Natural killer cell (primary cell): ENCODE results near the gene BRPF1. TPM values are rescaled to one million over a fixed set of nuclear protein-coding genes. Genes with fewer than 3 reads are reported as not detected.

ENCODE experiments used
- ATAC-seq, 3 donors: fragments of 150-1000 bp in 2 of 3; fragments of 200-7000 bp in 1 of 3; cut with Tn5 transposase; 1 replicate in 1 of 3; 2 replicates in 2 of 3; pipeline ENCODE4 v1.10.0; 2021; ENCODE audit warnings: mild to moderate bottlenecking in 2 of 3, moderate library complexity in 2 of 3
- DNase-seq, 2 donors: peaks; one replicate each; pipeline versions ENCODE4 v3.0.0 to v3.0.0-alpha.2; 2013 to 2021; ENCODE audit warnings: mixed read lengths in 1 of 2
- H3K27ac ChIP-seq: one replicate; pipeline ENCODE4 v1.5.1; 2013; ENCODE audit warnings: mild to moderate bottlenecking, low read length
- H3K27me3 ChIP-seq: one replicate; pipeline ENCODE4 v1.6.1; 2013; ENCODE audit warnings: low read length; ENCODE audit not compliant: control insufficient read depth, insufficient read depth
- H3K36me3 ChIP-seq: one replicate; pipeline ENCODE4 v1.6.1; 2013; ENCODE audit warnings: low read length; ENCODE audit not compliant: control insufficient read depth, insufficient read depth
- H3K4me1 ChIP-seq: one replicate; pipeline ENCODE4 v1.6.1; 2013; ENCODE audit warnings: low read length; ENCODE audit not compliant: control insufficient read depth, insufficient read depth
- H3K4me3 ChIP-seq: one replicate; pipeline ENCODE4 v1.5.1; 2013; ENCODE audit warnings: low read length
- H3K9me3 ChIP-seq: one replicate; pipeline ENCODE4 v1.6.1; 2013; ENCODE audit warnings: low read length; ENCODE audit not compliant: control insufficient read depth, insufficient read depth
- H3K27ac Mint-ChIP-seq, 2 donors: one replicate each; pipeline ENCODE4 v1.8.0; 2022; ENCODE audit warnings: mild to moderate bottlenecking in 2 of 2, mixed read lengths in 2 of 2, moderate library complexity in 1 of 2
- H3K27me3 Mint-ChIP-seq, 2 donors: one replicate each; pipeline ENCODE4 v1.8.0; 2022; ENCODE audit warnings: low read depth in 2 of 2, mixed read lengths in 2 of 2
- H3K36me3 Mint-ChIP-seq: one replicate; pipeline ENCODE4 v1.8.0; 2022; ENCODE audit warnings: mixed read lengths
- H3K4me1 Mint-ChIP-seq, 2 donors: one replicate each; pipeline ENCODE4 v1.8.0; 2022; ENCODE audit warnings: mixed read lengths in 2 of 2
- H3K4me3 Mint-ChIP-seq: one replicate; pipeline ENCODE4 v1.8.0; 2022; ENCODE audit warnings: mild to moderate bottlenecking, moderate library complexity, mixed read lengths
- H3K9me3 Mint-ChIP-seq, 2 donors: one replicate each; pipeline ENCODE4 v1.8.0; 2022; ENCODE audit warnings: mixed read lengths in 2 of 2
- CTCF ChIP-seq: fragments of 200-600 bp; IDR thresholded peaks from one replicate; pipeline ENCODE4 v1.8.0; 2022; ENCODE audit warnings: antibody characterized with exemption
- WGBS: methylation state at CpG from one replicate; pipeline ENCODE4 v1.1.7; 2013; ENCODE audit warnings: missing lambda C conversion rate; ENCODE audit not compliant: insufficient coverage; 5-methylcytosine and 5-hydroxymethylcytosine counted together
- intact Hi-C: fragments of 100-400 bp; cut with micrococcal nuclease; formaldehyde crosslinking; loops from one replicate; pipeline ENCODE4 v1.14.2; 2022
- total RNA-seq, 4 donors: library from RNA; stranded (reverse); fragments of 120-200 nt in 1 of 4; gene quantifications; one replicate each; pipeline versions ENCODE4 v1.2.3 to v1.2.4, GENCODE V29; 2013 to 2022

The BRPF1 gene
- total RNA-seq, 3 donors from 2014 or later (not counting 1 experiment from before 2014, with no cell fraction given), result 45.1 to 72.1 (median 66.5) TPM

GRCh38 chr3:9725775-9726515 lies 5.6 kb upstream of the BRPF1 start:
- intact Hi-C loops, result no loop called here

DNA sequence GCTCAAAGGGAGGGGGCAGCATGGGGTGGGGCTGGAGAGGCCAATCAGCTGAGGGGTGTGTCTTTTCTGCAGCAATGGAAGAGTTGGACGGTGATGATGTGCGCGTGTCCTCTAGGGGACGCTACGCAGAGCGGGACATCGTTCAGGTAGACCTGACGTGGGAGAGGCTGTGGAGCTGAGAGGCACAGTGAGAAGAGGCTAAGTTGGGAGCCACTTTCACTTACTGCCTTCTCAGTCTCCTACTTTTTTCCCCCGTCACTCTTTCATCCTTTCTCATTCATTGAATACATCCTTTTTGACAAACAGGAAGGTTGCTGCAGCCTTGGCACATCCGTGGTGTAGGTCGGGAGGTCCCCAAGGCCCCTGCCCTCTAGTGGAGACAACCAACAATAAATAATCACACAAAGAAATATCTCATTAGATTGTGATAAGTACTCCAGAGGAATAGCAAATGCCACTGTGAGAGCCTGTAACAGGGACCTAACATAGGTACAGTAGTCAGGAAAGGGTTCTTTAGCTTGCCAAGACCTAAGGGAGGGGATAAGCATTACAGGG lies 4.4 kb upstream of the BRPF1 start:
- H3K27me3 Mint-ChIP-seq, result no peaks in the 10 kb centered on the region
- WGBS, result 22% methylated on average over 11 of the region's 11 CpGs
- TF ChIP-seq CTCF, result peak; percentile 70
- Histone ChIP-seq H3K4me3 (peak overlapping the region; percentile 16), H3K36me3 (no peaks in the 10 kb centered on the region), H3K27ac (peak overlapping the region; percentile 8), H3K27me3 (no peaks in the 10 kb centered on the region), H3K4me1 (peaks cover 17% of the 10 kb centered on the region), H3K9me3 (no peaks in the 10 kb centered on the region)
- intact Hi-C loops, result no loop called here
- peaks cover 22 to 31% of the 10 kb centered on the region in 2 donors for H3K4me1 Mint-ChIP-seq
- no peaks in the 10 kb centered on the region for H3K9me3 Mint-ChIP-seq
- peak overlapping the region; percentile 64 for H3K4me3 Mint-ChIP-seq
- H3K36me3 Mint-ChIP-seq, result no peaks in the 10 kb centered on the region
- peak overlapping the region; percentile 45 to 63 for H3K27ac Mint-ChIP-seq
- ATAC-seq, result peak in 2 of 3 donors; percentile 14 to 22
- peak in 1 of 2 donors; percentile 82 for DNase-seq

More at GRCh38 chr3:9725775-9726515, 5.6 kb upstream of the BRPF1 start:
- Mint-ChIP-seq H3K9me3 (no peaks in the 10 kb centered on the region), H3K4me3 (no peak overlapping the region), H3K4me1 (peaks cover 20 to 26% of the 10 kb centered on the region in 2 donors), H3K27me3 (no peaks in the 10 kb centered on the region), H3K36me3 (no peaks in the 10 kb centered on the region), H3K27ac (no peak overlapping the region)
- Histone ChIP-seq H3K36me3 (no peaks in the 10 kb centered on the region), H3K4me3 (no peak overlapping the region), H3K27me3 (no peaks in the 10 kb centered on the region), H3K27ac (no peak overlapping the region), H3K4me1 (peaks cover 16% of the 10 kb centered on the region), H3K9me3 (no peaks in the 10 kb centered on the region)
- WGBS, result 97% methylated on average over 4 of the region's 4 CpGs
- no peak for ATAC-seq
- no peak for DNase-seq
- no peak for TF ChIP-seq CTCF

GRCh38 chr3:9727743-9728142 lies 3.8 kb upstream of the BRPF1 start:
- Histone ChIP-seq H3K4me1 (peaks cover 24% of the 10 kb centered on the region), H3K4me3 (no peak overlapping the region), H3K36me3 (no peaks in the 10 kb centered on the region), H3K27ac (no peak overlapping the region), H3K27me3 (no peaks in the 10 kb centered on the region), H3K9me3 (no peaks in the 10 kb centered on the region)
- Mint-ChIP-seq H3K9me3 (no peaks in the 10 kb centered on the region), H3K36me3 (no peaks in the 10 kb centered on the region), H3K4me1 (peaks cover 28 to 37% of the 10 kb centered on the region in 2 donors), H3K27ac (peak overlapping the region; percentile 45 to 63), H3K4me3 (peak overlapping the region; percentile 49), H3K27me3 (no peaks in the 10 kb centered on the region)
- DNase-seq, result no peak
- WGBS, result 84% methylated on average over 2 of the region's 2 CpGs
- ATAC-seq, result no peak
- no peak for TF ChIP-seq CTCF
- intact Hi-C loops, result no loop called here
